GM12865 (cell line): ENCODE results near the gene POSTN.

Experiments
- DNase-seq: peaks from one replicate; pipeline ENCODE4 v3.0.0; 2010; ENCODE audit warnings: low read depth
- H3K4me3 ChIP-seq: 2 replicates; pipeline ENCODE4 v1.5.1; 2011; ENCODE audit warnings: mild to moderate bottlenecking, low read depth, low read length, control low read depth
- TF ChIP-seq, protein P1 (sequence below): IDR thresholded peaks from 2 replicates; pipeline ENCODE4 v1.5.1; 2011; ENCODE audit warnings: low read length, control low read depth, low read depth, inconsistent platforms; ENCODE audit not compliant: insufficient read depth; ENCODE audit errors: missing control alignments

POSTN gene

DNA sequence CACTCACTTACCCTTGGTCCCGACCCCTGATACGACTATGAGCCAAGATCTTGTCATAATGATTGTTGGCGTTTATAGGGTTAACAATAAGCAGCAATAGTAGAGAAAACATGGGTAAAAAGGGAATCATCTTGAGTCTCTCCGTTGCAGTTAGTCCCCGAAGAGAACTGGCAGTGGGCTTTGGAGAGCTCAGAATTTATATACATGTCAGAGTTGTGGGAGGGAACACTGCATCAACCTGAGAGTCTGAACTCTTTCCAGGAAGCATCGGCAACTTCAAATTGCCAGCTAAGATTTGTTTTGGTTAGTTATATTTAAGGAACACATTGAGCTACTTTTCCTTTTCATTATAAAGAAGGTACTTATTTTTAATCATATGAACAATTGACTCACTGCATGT lies at the start of gene POSTN:
Gene POSTN (minus strand): TSS at position 172 of the 400 bp plus-strand sequence. CDS start 42 bp downstream, at position 130.
- TF ChIP-seq, protein P1, sequence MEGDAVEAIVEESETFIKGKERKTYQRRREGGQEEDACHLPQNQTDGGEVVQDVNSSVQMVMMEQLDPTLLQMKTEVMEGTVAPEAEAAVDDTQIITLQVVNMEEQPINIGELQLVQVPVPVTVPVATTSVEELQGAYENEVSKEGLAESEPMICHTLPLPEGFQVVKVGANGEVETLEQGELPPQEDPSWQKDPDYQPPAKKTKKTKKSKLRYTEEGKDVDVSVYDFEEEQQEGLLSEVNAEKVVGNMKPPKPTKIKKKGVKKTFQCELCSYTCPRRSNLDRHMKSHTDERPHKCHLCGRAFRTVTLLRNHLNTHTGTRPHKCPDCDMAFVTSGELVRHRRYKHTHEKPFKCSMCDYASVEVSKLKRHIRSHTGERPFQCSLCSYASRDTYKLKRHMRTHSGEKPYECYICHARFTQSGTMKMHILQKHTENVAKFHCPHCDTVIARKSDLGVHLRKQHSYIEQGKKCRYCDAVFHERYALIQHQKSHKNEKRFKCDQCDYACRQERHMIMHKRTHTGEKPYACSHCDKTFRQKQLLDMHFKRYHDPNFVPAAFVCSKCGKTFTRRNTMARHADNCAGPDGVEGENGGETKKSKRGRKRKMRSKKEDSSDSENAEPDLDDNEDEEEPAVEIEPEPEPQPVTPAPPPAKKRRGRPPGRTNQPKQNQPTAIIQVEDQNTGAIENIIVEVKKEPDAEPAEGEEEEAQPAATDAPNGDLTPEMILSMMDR = no peak
- no peak for DNase-seq
- no peak within 1 kb of the TSS for H3K4me3 ChIP-seq

DNA sequence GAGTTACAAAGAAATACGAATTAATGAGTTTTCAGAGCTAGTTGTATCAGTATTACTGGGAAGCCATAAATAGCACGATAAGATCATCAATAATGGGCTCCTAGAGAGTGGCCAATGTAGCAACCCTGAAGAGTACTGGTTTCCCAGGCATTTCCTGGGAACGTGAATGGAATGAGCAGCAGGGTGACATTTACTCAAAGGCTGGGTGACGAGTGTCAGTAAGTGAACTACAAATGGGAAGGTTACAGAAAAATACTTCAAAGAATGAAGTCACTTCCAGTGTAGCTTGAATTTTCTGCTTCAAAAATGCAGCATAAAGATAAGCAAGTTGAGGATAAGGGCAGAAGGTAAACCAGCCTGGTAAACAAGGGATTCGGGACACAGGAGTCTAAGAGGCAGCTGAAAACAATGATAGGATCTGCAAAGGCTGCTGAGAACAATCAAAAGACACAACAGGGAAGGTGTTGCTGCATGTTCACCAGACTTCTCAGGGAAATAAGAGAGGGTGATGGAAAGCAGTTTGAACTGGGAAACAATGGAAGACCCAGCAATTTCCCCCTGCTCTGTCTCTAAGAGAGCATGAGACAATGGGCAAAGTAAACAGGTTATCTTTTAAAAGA lies 48.6 kb upstream of the POSTN start:
- TF ChIP-seq, protein P1 = no peak
- DNase-seq = no peak

GRCh38 chr13:37646531-37646930 lies 48.0 kb upstream of the POSTN start:
- TF ChIP-seq, protein P1 = no peak
- DNase-seq = no peak

More for the DNA sequence above, 48.6 kb upstream of the POSTN start:
- no peak overlapping the region for H3K4me3 ChIP-seq

DNA sequence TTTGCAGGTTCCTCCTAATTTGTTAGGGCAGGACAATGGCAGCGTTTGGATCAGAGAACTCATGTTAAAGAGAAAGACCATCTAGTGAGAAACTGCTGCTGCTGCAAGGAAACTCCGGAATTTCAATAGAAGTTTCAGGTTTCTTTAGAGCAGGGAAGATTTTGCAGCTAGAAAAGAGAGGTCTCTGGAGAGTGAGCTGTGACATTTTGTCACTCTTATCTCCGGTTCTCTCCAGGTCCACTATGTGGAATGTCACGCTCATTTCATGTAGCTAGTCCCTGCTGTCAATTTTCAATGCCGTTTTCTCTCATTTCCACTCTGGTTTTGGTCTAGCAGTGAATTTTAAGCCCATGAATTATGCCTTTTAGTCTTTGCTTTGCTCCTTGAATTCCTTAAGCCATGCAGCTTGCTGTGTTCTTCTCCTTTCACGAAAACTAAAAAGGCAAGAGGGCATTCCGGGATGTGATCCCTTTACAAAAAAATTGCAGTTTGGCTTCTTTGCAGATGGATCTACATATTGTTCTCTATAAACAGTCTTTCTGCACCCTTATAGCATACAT lies 46.7 kb upstream of the POSTN start:
- no peak for DNase-seq

More at GRCh38 chr13:37646531-37646930, 48.0 kb upstream of the POSTN start:
- H3K4me3 ChIP-seq = no peak overlapping the region

GRCh38 chr13:37641391-37641790 lies 42.8 kb upstream of the POSTN start:
- no peak overlapping the region for H3K4me3 ChIP-seq
- TF ChIP-seq, protein P1 = no peak

More for the DNA sequence above, 46.7 kb upstream of the POSTN start:
- TF ChIP-seq, protein P1 = no peak
- no peak overlapping the region for H3K4me3 ChIP-seq

GRCh38 chr13:37640499-37640898 lies 41.9 kb upstream of the POSTN start:
- TF ChIP-seq, protein P1 = no peak
- no peak overlapping the region for H3K4me3 ChIP-seq
- DNase-seq = peak; percentile 12

More at GRCh38 chr13:37641391-37641790, 42.8 kb upstream of the POSTN start:
- DNase-seq = no peak
